Mesothelial cell of epicardium (in vitro differentiated cells): ENCODE results near the gene MYO1D. TPM values are rescaled to one million over a fixed set of nuclear protein-coding genes. Genes with fewer than 3 reads are reported as not detected.

Experiments used
- DNase-seq, 2 experiments: peaks; one replicate each; pipeline ENCODE4 v3.0.0; 2021; ENCODE audit warnings: low spot score in 2 of 2; ENCODE audit not compliant: unreplicated experiment in 2 of 2
- H3K27ac Mint-ChIP-seq: 2 replicates; pipeline ENCODE4 v1.8.0; 2021; ENCODE audit warnings: mixed read lengths
- H3K27me3 Mint-ChIP-seq: 2 replicates; pipeline ENCODE4 v1.8.0; 2021; ENCODE audit warnings: low read depth, mixed read lengths
- H3K36me3 Mint-ChIP-seq: 2 replicates; pipeline ENCODE4 v1.8.0; 2021; ENCODE audit warnings: mixed read lengths
- H3K4me1 Mint-ChIP-seq: 2 replicates; pipeline ENCODE4 v1.8.0; 2021; ENCODE audit warnings: mixed read lengths
- H3K4me3 Mint-ChIP-seq: 2 replicates; pipeline ENCODE4 v1.8.0; 2021; ENCODE audit warnings: mild to moderate bottlenecking, moderate library complexity, mixed read lengths
- H3K9me3 Mint-ChIP-seq: 2 replicates; pipeline ENCODE4 v1.8.0; 2021; ENCODE audit warnings: mixed read lengths
- total RNA-seq: library from RNA; stranded (reverse); gene quantifications from 3 replicates; pipeline ENCODE4 v1.2.1, GENCODE V29; 2021
- TF ChIP-seq, protein P1 (sequence below): fragments of 200-600 bp; sonication (generic); IDR thresholded peaks from one replicate; pipeline ENCODE4 v1.5.0; 2021; ENCODE audit warnings: antibody characterized with exemption; ENCODE audit not compliant: unreplicated experiment

Gene MYO1D
- total RNA-seq, 1 donor from 2014 or later, result 48.6 TPM

DNA sequence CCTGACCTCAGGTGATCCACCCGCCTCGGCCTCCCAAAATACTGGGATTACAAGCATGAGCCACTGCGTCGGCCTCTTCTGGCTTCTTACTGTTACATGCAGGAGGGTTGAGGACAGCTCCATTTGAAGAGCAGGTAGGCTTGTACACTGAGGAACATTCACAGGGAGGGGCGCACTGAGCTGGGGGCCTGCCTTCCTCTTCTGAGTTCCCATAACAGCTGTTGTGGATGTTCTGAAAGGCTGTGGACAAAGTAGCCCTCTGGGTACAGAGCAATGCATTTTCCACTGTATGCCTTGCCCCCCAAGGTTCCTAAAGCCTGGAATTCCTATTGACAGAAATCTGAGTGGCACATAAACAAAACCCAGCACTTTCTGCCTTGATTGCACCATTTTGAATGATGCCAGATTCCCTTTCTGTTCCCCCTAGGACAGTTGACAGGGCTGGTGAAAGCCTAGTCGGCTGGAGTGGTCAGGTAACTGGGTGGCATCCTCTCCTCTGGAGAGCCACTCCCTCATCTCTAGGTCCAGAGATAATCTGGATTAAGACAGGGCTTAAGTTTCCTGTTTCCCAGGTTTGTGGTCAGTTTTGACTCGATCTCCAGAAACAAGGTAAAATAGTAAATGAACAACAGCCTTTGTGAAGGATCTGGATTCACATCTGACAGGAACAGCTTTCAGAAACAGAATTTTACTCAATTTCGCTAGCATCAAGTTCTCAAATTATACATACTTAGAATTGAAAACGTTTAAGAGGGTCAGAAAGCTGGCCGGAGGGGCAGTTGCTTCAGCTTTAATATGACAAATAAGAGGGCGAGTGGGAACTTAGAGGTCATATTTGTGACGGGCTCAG lies 391.4 kb downstream of the MYO1D start:
- Mint-ChIP-seq H3K36me3 (peaks cover 12% of the 10 kb centered on the region), H3K27ac (peak overlapping the region; percentile 41), H3K27me3 (no peaks in the 10 kb centered on the region), H3K4me1 (peaks cover 23% of the 10 kb centered on the region), H3K4me3 (peak overlapping the region; percentile 61), H3K9me3 (no peaks in the 10 kb centered on the region)
- TF ChIP-seq, protein P1, sequence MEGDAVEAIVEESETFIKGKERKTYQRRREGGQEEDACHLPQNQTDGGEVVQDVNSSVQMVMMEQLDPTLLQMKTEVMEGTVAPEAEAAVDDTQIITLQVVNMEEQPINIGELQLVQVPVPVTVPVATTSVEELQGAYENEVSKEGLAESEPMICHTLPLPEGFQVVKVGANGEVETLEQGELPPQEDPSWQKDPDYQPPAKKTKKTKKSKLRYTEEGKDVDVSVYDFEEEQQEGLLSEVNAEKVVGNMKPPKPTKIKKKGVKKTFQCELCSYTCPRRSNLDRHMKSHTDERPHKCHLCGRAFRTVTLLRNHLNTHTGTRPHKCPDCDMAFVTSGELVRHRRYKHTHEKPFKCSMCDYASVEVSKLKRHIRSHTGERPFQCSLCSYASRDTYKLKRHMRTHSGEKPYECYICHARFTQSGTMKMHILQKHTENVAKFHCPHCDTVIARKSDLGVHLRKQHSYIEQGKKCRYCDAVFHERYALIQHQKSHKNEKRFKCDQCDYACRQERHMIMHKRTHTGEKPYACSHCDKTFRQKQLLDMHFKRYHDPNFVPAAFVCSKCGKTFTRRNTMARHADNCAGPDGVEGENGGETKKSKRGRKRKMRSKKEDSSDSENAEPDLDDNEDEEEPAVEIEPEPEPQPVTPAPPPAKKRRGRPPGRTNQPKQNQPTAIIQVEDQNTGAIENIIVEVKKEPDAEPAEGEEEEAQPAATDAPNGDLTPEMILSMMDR, result no peak
- DNase-seq, result peak in 1 of 2 experiments; percentile 31

DNA sequence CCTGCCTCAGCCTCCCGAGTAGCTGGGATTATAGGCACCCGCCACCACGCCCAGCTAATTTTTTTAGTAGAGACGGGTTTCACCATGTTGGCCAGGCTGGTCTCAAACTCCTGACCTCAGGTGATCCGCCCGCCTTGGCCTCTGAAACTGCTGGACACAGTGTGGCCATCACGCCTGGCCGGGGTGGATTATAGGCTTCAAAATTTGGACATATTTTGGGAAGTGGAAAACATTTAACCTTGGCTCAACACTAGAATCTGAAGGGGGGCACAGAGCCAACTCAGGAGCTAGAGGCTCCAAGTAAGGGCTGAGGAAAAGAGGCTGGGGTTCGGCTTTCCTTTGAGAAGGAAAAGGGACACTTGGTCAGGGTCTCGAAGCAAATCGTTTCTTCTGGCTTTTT lies 392.3 kb downstream of the MYO1D start:
- Mint-ChIP-seq H3K27ac (no peak overlapping the region), H3K36me3 (peaks cover 17% of the 10 kb centered on the region), H3K27me3 (no peaks in the 10 kb centered on the region), H3K9me3 (no peaks in the 10 kb centered on the region), H3K4me3 (no peak overlapping the region), H3K4me1 (peaks cover 23% of the 10 kb centered on the region)
- DNase-seq, result peak in 1 of 2 experiments; percentile 34
- TF ChIP-seq, protein P1, result no peak

DNA sequence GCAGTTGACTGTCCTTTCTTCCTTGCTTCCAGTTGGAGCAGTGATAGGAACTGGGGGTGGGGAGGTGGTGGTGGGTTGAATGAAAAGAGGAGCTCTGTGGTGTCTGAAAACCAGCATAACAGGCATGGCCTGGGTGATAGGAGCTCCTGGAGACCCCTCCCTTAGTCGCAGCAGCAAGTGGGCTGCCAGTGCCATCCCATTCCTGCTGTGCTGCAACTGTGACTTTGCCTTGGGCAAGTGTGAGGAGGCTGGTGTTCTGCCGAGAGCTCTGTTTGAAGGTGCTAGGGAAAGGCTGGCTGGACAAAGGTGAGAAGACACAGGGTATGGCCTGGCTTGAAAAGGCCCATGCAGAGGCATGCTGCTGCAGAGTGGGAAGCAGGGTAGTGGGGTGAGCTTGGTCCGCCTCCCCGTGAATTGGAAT lies 392.9 kb downstream of the MYO1D start:
- peaks cover 23% of the 10 kb centered on the region for H3K4me1 Mint-ChIP-seq
- H3K27me3 Mint-ChIP-seq, result no peaks in the 10 kb centered on the region
- H3K27ac Mint-ChIP-seq, result peak overlapping the region; percentile 71
- TF ChIP-seq, protein P1, result no peak
- H3K4me3 Mint-ChIP-seq, result peak overlapping the region; percentile 6
- H3K9me3 Mint-ChIP-seq, result no peaks in the 10 kb centered on the region
- peaks cover 21% of the 10 kb centered on the region for H3K36me3 Mint-ChIP-seq
- DNase-seq, result no peak

DNA sequence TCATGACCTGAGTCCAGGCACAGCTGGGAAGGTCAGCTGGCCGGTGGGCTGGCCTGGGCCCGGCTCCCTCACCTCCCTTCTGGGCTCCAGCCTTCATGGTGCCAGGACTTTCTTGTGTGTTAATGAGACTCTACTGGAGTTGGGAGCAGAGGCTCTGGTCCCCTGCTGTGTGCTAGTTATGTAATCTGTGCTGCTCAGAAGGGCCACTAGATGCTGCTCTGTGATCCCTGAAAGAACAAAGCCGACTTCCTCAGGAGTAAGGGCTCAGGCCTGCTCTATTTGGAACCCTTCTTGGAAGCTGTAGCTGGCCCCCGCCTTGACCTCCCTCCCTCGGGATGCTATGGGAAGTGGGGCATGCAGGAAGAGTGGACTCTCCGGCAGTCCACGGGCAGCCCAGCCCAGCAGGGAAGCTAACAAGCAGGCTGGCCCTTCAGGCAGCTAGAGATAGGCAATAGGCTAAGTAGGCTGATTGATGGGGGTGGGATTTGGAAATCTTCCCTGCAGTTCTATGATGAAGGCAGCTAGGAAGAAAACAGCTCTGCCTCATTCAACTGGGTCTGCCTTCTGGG lies 393.4 kb downstream of the MYO1D start:
- TF ChIP-seq, protein P1, result no peak
- H3K9me3 Mint-ChIP-seq, result no peaks in the 10 kb centered on the region
- H3K4me1 Mint-ChIP-seq, result peaks cover 23% of the 10 kb centered on the region
- H3K4me3 Mint-ChIP-seq, result peak overlapping the region; percentile 20
- DNase-seq, result peak in 1 of 2 experiments; percentile 45
- no peaks in the 10 kb centered on the region for H3K27me3 Mint-ChIP-seq
- H3K36me3 Mint-ChIP-seq, result peaks cover 25% of the 10 kb centered on the region
- H3K27ac Mint-ChIP-seq, result peak overlapping the region; percentile 71

DNA sequence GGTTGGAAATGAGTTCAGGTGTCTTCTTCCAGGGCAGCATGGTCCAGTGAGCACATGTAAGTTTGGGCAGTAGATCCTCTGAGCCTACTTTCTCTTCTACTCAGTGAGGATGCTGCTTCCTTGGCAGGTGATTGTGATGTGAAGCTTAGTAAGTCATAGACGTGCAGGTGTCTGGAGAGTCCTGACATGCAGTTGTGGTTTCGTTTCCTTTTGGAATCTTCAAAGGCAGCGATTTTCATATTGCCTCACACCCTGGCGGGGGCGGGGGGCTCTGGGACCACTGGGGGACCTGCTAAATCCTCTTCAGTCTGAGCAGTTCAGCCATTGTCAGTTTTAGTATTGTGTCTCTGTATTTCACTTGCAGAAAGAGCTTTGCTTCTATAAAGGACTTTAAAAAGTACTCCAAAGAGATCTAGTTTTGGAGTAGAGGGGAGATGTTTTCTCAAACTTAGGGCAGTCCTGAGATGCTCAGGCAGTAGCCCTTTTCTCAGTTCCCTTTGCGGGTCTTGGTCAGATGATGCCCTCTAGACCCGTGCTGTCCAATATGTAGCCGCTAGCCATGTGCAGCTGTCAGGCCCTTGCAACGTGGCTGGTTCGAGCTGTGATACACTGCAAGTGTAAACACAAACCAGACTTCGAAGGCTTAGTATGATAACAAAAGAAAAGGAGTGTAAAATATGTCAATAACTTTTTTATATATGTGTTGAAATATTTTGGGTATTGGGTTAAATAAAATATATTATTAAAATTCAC lies 394.2 kb downstream of the MYO1D start:
- no peak overlapping the region for H3K4me3 Mint-ChIP-seq
- no peak overlapping the region for H3K27ac Mint-ChIP-seq
- peaks cover 33% of the 10 kb centered on the region for H3K36me3 Mint-ChIP-seq
- peaks cover 17% of the 10 kb centered on the region for H3K4me1 Mint-ChIP-seq
- H3K9me3 Mint-ChIP-seq, result no peaks in the 10 kb centered on the region
- TF ChIP-seq, protein P1, result no peak
- no peaks in the 10 kb centered on the region for H3K27me3 Mint-ChIP-seq
- peak in 1 of 2 experiments; percentile 16 for DNase-seq
